HG03196 (cell line): ENCODE measurements around the gene BTG2.
"Not testable (repeated sequence)": the region's sequence is repeated elsewhere in the genome, so short reads cannot be mapped to it uniquely, and the experiment has no call there.

Experiments
- ATAC-seq: cut with Tn5 transposase; IDR thresholded peaks from one replicate; pipeline ENCODE4 v1.9.1; 2021; ENCODE audit not compliant: unreplicated experiment

Gene BTG2

DNA sequence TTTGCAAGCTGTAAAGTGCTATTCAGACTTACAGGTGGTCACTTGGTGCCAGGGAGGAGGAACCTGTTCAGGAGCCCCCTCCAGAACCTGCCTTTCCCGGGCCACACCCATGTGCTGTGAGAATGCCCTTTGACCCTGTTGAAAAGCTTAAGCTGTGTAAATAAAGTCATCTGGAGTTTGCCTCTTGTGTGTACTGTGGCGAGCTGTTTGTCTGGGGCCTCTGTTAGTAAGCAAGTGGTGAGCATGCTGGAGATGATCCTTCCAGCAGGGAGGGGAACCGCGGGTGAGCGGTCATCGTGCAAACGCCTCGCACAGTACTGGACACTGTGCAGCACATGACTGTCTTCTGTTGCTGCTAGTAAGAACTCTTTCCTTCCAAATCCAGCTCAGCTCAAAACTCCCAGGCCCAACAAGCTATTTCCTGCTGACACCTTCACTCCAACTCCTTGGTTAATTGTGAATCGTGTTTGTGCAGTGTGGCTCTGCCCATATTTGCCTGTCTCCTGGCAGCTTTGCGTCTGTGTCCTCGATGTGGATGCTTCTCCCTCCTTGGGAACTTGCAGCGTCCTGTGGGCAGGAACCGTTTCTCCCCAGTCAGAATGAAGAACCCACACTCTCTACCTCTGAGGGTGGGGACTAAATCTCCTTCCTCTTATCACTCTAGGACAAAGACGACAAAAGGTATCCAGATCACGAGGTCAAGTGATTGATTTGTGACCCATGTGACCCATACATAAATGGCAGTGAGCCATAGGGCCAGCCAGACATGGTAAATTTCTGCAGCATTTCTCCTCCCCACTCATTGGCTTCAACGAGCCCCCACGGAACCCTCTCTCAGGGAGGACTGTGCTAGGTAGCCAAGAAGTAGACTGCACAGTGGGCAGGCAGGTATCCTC lies 13.9 kb upstream of the BTG2 start:
- ATAC-seq = no peak

DNA sequence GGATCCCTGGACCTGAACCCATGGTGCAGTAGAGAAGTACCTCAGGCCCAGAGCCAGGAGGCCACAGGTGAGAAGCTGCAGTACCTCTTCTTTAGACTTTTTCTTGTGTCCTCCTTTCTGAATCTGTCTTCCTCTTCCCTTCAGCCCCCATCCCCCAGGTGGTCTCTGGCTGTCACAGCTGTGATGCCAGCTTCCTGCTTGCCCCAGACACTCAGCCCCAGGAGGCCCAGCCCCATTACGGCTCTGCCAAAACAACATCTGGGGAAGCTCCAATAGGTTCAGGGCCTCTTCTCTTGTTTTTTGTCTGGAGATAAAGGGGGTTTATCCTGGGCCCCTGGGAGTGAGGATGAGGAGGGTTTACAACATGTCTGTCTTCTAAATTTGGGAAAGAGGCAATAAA lies 9.5 kb upstream of the BTG2 start:
- ATAC-seq = no peak

DNA sequence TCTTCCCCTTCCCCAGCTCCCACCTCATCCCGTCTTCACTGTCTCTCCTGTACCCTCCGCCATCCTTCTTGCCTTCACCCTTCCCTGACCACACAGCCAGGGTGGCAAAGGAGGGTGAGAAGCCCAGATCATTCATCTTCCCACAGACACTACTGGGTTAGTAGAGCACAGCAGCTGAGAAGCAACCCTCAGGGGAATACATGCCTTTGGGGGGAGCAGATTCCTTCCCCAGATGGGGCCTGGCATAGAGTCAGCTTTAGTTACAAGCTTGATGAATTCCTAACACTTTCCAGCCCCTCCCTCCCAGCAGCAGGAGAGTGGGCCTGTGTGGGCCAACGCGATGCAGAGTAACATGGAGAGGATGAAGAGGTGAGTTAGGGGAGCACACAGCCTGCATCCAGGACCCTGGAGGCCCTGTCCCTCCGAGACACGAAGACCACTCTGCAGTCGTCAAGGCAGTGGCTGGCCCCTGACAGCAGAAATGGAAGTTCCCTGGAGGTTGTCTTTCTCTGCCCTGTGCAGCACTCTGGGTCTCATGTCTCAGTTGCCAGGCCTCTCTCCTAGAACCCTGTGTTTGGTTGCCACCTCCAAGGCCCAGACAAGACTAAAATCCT lies 8.8 kb upstream of the BTG2 start:
- ATAC-seq = no peak

DNA sequence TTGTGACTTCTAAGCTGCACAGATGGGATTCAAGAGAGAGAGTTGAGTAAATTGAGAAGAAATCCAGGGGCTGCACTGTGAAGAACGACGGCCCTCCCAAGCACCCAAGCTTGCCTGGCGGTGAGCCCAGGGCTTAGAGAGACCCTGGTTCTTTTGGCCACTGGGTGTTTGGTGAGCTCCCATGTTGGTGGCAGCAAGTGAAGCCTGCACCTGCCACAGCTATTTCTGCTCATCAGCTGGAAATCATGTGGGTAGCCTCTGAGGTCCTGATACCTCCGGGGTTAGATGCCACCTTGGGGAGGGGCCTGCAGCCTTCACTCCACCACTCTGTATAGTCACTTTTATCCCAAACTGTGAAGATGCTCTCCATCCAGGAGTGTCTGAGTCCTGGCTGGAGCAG lies 6.2 kb upstream of the BTG2 start:
- no peak for ATAC-seq

DNA sequence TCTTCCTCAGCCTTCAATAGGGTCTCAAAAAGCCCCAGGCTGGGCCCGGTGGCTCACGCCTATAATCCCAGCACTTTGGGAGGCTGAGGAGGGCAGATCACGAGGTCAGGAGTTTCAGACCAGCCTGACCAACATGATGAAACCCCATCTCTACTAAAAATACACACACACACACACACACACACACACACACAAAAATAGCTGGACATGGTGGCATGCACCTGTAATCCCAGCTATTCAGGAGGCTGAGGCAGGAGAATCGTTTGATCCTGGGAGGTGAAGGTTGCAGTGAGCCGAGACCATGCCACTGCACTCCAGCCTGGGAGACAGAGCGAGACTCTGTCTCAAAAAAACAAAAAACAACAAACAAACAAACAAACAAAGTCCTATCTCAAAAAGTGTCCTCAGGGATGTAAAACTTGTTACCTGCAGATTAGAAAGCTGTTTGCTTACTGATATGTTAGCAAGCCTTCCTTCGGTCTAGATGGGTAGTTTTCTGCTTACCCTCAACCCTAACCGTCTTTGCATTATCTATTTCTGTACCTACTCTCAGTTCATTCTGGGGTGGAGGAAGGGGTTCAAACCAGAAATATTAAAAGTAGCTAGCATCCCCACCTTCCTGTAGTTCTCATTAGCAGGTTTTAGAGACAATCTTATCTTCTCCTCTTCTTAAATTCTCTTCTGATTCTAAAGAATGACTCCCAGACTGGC lies 5.4 kb upstream of the BTG2 start:
- not testable (repeated sequence) for ATAC-seq

DNA sequence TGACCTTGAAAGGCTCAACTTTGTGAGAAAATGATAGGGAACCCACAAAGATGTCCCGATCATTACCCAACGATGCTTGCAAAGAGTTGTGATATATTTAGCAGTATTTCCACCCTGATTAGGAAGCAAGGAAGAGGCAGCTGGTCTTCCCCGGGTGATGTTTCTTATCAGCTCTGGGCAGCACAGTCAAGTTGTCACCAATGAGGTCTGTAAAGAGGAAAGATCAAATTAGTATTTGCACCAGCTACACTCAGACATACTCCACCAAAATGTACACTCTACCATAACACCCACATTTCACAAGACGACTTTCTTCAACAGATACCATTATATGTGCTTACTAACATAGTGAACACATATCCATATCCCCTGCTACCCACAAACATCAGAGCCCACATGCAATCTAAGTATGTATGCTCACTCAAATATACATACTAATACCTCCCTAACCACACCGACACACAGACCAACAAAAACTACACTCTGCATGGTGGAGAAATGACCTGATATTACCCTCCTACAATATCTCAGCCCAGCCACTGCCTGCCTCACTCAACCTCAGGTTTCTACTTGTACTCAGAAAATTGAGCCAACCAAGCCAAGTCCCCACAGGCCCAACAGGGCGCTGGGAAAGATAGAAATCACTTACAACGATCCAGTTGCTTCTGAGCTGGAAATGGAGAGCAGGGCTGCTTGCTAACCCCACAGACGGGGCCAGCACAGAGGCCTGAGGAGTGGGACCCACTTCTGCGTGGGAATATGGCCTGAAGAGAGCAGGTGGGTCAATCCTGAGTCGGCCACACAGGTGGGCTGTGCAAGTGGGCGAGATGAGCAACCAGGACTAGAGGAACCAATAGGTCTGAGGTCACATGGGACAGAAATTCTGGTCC lies 4.6 kb upstream of the BTG2 start:
- no peak for ATAC-seq

DNA sequence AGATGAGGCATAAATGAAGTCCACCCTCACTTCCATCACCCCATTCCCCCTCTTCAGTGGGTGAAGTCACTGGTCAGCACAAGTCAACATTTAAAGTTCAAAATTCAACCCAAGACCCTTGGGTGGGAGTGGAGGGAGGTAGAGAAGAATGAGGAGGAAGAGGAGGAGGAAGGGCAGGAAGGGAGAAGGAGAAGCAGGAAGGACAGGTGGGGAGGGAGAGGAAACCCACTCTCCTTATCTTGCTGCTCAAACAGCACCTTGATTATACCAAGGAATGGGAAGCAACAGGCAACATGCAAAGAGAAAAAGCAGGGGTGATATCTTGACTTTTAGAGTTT lies 4.0 kb upstream of the BTG2 start:
- ATAC-seq = no peak

DNA sequence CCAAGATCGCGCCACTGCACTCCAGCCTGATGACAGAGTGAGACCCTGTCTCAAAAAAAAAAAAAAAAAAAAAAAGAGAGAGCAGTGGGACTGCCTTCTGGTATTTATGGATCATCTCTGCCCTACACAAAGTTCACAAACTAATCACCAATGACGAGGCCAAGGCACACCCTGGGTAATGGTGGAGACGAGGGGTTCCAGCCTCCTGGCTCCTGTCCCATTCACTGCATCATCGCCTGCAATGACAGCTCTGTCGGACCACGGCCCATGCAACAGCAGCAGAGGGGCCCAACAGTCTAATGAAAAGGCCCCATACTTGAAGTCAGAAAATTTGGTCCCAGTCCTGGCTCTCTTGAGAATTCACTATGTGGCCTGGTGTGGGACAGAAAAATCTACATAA lies 2.9 kb upstream of the BTG2 start:
- no peak for ATAC-seq

DNA sequence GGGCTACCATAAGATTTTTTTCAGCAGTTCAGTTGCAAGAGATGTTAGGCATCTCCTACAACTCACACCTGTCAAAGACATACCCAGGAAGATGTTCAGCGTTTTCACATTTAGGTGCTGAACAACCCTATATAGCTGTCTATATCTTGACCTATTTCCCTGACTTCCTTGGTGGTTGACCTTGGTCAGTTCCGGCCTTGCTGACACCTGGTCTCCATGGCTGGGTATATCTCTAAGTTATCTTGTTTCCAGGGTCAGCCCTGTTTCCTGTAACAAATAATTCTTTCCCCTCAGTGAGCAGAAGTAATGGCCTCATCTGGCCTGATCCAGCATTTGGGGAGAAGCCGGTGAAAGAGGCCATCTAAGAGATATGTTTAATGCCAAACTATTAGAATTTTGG lies 2.4 kb upstream of the BTG2 start:
- no peak for ATAC-seq

DNA sequence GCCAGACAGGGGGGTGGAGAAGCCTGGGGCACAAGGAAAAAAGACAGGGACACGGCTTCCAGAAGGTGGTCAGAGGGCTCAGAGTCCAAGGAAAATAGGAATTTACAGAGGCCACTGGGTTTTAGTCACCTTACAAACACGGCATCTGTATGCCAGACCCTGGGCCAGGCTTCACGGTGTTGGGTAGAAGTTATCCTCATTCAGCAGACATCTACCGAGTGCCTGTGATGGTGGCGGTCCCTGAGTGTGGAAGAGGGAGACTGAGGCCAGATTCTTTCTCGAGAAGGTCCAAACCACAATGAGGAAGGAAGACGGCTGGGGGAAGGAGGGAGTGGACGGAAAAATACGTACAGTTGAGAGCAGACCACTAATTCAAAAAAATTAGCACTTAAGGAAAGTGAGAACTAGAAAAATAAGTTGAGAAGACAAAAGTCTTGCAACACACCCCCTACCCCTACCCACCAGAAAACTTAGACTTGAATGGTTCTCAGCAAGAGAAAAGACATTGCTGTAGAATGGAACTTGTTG lies 864 bp upstream of the BTG2 start:
- ATAC-seq = no peak

DNA sequence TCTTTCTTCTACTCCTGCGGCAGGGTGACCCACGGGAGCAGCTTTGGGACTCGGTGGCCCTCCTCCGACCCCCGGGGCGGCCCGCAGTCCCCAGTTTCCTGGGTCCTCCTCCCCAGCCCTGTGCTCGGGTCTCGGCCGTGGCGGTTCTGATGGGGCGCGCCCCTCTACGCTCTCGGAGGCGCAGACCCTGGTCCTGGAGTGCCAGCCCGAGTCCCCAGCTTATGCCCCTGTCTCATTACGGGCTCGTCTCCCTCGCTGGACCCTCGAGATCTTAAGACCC lies 430 bp downstream of the BTG2 start:
- ATAC-seq = peak; percentile 4

DNA sequence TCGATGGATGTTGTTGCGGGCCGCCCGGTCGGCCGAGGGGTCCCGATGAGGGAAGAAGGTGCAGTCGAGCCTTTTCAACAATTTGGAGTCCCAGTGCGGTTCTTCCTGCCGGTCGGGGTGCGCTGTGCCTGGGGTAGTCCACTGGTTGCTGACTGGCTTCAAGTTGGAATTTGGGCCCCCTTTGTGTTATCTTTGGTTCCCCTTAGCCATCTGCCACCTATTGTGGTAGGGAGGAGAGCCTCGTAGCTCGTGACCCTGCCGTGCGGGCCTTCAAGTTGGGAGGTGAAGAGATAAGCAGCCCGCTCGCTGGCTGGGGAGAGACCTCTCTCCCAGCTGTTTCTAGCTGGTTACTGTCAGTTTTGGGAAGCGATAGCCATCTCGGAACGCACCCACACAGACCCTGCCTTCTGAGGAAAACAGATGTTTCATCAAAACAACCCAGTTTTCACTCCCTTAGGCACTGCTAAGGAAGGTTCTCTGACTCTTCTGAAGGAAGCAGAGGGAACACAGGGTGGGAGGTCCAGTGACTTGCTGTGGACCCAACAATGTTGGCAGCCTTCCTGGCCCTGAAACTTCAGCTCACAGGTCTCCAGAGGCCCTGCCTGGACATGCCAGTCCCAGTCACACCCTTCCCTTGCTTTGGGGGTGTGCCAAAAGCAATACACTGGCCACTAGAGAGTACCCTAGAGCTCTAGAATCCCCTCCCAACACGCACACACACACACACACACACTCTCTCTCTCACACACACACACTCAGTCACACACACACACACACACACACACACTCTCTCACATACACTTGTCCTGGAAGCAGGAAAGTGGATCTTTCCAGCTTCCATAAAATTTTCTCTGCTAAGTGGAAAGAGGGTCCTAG lies 1.0 kb downstream of the BTG2 start:
- ATAC-seq = no peak

DNA sequence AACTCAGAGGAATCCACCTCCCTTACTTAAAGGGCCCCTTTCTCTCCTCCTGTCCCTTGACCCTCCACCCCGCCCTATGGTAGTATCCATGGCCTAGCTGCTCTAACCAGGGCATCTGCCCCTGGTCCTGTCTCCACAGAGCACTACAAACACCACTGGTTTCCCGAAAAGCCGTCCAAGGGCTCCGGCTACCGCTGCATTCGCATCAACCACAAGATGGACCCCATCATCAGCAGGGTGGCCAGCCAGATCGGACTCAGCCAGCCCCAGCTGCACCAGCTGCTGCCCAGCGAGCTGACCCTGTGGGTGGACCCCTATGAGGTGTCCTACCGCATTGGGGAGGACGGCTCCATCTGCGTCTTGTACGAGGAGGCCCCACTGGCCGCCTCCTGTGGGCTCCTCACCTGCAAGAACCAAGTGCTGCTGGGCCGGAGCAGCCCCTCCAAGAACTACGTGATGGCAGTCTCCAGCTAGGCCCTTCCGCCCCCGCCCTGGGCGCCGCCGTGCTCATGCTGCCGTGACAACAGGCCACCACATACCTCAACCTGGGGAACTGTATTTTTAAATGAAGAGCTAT lies 1.7 kb downstream of the BTG2 start:
- ATAC-seq = no peak

DNA sequence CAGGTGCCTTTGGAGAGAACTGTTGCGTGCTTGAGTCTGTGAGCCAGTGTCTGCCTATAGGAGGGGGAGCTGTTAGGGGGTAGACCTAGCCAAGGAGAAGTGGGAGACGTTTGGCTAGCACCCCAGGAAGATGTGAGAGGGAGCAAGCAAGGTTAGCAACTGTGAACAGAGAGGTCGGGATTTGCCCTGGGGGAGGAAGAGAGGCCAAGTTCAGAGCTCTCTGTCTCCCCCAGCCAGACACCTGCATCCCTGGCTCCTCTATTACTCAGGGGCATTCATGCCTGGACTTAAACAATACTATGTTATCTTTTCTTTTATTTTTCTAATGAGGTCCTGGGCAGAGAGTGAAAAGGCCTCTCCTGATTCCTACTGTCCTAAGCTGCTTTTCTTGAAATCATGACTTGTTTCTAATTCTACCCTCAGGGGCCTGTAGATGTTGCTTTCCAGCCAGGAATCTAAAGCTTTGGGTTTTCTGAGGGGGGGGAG lies 2.4 kb downstream of the BTG2 start:
- ATAC-seq = no peak

DNA sequence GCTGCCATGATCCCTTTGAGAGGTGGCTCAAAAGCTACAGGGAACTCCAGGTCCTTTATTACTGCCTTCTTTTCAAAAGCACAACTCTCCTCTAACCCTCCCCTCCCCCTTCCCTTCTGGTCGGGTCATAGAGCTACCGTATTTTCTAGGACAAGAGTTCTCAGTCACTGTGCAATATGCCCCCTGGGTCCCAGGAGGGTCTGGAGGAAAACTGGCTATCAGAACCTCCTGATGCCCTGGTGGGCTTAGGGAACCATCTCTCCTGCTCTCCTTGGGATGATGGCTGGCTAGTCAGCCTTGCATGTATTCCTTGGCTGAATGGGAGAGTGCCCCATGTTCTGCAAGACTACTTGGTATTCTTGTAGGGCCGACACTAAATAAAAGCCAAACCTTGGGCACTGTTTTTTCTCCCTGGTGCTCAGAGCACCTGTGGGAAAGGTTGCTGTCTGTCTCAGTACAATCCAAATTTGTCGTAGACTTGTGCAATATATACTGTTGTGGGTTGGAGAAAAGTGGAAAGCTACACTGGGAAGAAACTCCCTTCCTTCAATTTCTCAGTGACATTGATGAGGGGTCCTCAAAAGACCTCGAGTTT lies 3.1 kb downstream of the BTG2 start:
- ATAC-seq = no peak

DNA sequence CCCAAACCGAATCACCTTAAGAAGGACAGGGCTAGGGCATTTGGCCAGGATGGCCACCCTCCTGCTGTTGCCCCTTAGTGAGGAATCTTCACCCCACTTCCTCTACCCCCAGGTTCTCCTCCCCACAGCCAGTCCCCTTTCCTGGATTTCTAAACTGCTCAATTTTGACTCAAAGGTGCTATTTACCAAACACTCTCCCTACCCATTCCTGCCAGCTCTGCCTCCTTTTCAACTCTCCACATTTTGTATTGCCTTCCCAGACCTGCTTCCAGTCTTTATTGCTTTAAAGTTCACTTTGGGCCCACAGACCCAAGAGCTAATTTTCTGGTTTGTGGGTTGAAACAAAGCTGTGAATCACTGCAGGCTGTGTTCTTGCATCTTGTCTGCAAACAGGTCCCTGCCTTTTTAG lies 3.6 kb downstream of the BTG2 start:
- no peak for ATAC-seq

DNA sequence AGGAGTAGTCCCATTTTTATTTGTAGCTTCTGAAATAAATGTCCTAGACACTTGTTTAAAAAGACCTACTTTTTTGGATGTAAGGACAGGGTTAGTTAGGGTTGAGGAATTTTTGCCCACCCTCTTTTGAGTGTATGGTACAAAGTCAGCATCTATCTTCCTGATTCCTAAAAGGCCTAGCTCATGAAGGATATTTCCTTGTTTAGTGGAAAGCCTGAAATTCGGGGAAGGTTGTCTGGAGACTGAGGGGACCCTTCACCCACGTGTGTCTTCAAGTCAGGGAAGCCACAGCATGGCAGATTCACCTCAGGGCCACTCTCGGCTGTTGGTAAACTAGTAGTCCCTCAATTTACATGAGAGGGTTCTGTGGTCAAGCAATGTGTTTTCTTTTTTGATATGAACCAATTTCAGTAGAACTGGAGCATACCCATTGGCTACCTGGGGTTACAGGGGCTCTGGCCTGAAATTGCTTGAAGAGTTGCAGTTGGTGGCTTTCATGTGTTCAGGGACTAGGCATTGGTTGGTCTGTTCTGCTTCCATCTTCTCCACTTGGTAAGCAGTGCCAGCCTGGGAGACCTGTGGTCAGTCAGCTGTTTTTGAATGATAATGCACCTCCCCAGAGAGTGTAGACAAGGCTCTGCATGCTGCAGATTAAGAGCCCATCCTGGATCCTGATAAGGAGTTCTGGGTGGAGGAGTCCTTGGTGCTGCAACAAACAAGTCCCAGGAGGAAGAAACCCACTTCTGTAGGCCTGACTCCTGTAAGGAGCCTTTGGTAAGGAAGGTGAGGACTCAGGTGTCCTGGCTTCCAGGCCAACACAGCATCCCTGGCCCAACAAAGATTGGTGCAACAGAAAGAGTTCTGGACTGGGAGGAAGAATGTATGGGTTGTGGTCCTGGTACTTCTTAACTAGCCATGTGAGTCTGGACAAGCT lies 6.3 kb downstream of the BTG2 start:
- ATAC-seq = no peak
